ENCODE data around the gene PUS7.
"Not testable (repeated sequence)": the region's sequence is repeated elsewhere in the genome, so short reads cannot be mapped to it uniquely, and the experiment has no call there.

The PUS7 gene

GRCh38 chr7:105496521-105496920, 25.6 kb downstream of the PUS7 start:
- no peak for DNase-seq (ENCODE audit: low read depth)

- DNase-seq (ENCODE audit: low read depth): no peak
These were observed 28.2 kb downstream of the PUS7 start for GRCh38 chr7:105493923-105494315.

GRCh38 chr7:105493196-105493922, 28.7 kb downstream of the PUS7 start:
- no peak for DNase-seq (ENCODE audit: low read depth)

GRCh38 chr7:105489409-105489808, 32.7 kb downstream of the PUS7 start:
- DNase-seq (ENCODE audit: low read depth): no peak

GRCh38 chr7:105487579-105488571, 34.2 kb downstream of the PUS7 start:
- DNase-seq (ENCODE audit: low read depth): no peak

- DNase-seq (ENCODE audit: low read depth): no peak
These were observed 41.1 kb downstream of the PUS7 start for GRCh38 chr7:105480931-105481330.

GRCh38 chr7:105478606-105479005, 43.5 kb downstream of the PUS7 start:
- DNase-seq (ENCODE audit: low read depth): no peak

GRCh38 chr7:105477908-105478307, 44.2 kb downstream of the PUS7 start:
- DNase-seq (ENCODE audit: low read depth): no peak

- no peak for DNase-seq (ENCODE audit: low read depth)
These were observed 48.0 kb downstream of the PUS7 start for GRCh38 chr7:105474045-105474444.

- no peak for DNase-seq (ENCODE audit: low read depth)
These were observed 48.9 kb downstream of the PUS7 start for GRCh38 chr7:105473163-105473562.

- DNase-seq (ENCODE audit: low read depth): no peak
These were observed 51.2 kb downstream of the PUS7 start for GRCh38 chr7:105470846-105471245.

GRCh38 chr7:105470090-105470489, 52.0 kb downstream of the PUS7 start:
- no peak for DNase-seq (ENCODE audit: low read depth)

GRCh38 chr7:105462765-105463420, 59.2 kb downstream of the PUS7 start:
- no peak for DNase-seq (ENCODE audit: low read depth)

- DNase-seq (ENCODE audit: low read depth): no peak
These were observed 60.6 kb downstream of the PUS7 start for GRCh38 chr7:105461518-105461917.

- no peak for DNase-seq (ENCODE audit: low read depth)
These were observed 64.3 kb downstream of the PUS7 start for GRCh38 chr7:105457619-105458225.

GRCh38 chr7:105454921-105455320, 67.2 kb downstream of the PUS7 start:
- no peak for DNase-seq (ENCODE audit: low read depth)

- DNase-seq (ENCODE audit: low read depth): no peak
These were observed 67.8 kb downstream of the PUS7 start for GRCh38 chr7:105454095-105454747.

GRCh38 chr7:105452085-105452484, 70.0 kb downstream of the PUS7 start:
- no peak for DNase-seq (ENCODE audit: low read depth)

GRCh38 chr7:105450870-105451269, 71.2 kb downstream of the PUS7 start:
- DNase-seq (ENCODE audit: low read depth): not testable (repeated sequence)

GRCh38 chr7:105450177-105450861, 71.8 kb downstream of the PUS7 start:
- DNase-seq (ENCODE audit: low read depth): no peak

- no peak for DNase-seq (ENCODE audit: low read depth)
These were observed 73.9 kb downstream of the PUS7 start for GRCh38 chr7:105448181-105448580.
